Measurements from ENCODE around the gene DOK6. TPM values are rescaled to one million over a fixed set of nuclear protein-coding genes. Genes with fewer than 3 reads are reported as not detected.

DOK6 gene
- total and polyA plus RNA-seq, 2 donors (not counting 1 experiment from before 2014, with no cell fraction given): not detected

GRCh38 chr18:69777248-69777647, 376.6 kb downstream of the DOK6 start:
- Histone ChIP-seq H3K79me2 (ENCODE audit: control insufficient read depth, insufficient read depth, low read length) (no peaks in the 10 kb centered on the region), H3K4me2 (replicated peaks; ENCODE audit: low read depth, low read length, poor library complexity, severe bottlenecking) (no peak overlapping the region), H3K27me3 (replicated peaks in 1 of 4; ENCODE audit: control extremely low read depth in 1 of 4, control insufficient read depth in 3 of 4, insufficient read depth in 4 of 4, low read length in 3 of 4) (no peaks in the 10 kb centered on the region), H3K36me3 (replicated peaks in 1 of 2; ENCODE audit: control extremely low read depth in 1 of 2, control insufficient read depth in 1 of 2, extremely low read depth in 1 of 2, insufficient read depth in 2 of 2, low read length in 1 of 2) (no peaks in the 10 kb centered on the region), H4K20me1 (ENCODE audit: control insufficient read depth, insufficient read depth, low read length, poor library complexity, severe bottlenecking) (no peaks in the 10 kb centered on the region), H3K9ac (ENCODE audit: low read length) (no peak overlapping the region), H2AFZ (ENCODE audit: insufficient read depth, low read depth, low read length, poor library complexity, severe bottlenecking) (no peak overlapping the region), H3K27ac (ENCODE audit: low read length in 2 of 2) (no peak overlapping the region), H3K9me3 (ENCODE audit: control extremely low read depth in 1 of 3, control insufficient read depth in 2 of 3, insufficient read depth in 1 of 3, low read length in 2 of 3) (no peaks in the 10 kb centered on the region), H3K4me3 (ENCODE audit: control extremely low read depth in 1 of 5, extremely low read depth in 1 of 5, insufficient read depth in 1 of 5, low read depth in 2 of 5, low read length in 4 of 5) (no peak overlapping the region), H3K4me1 (ENCODE audit: control insufficient read depth in 2 of 2, insufficient read depth in 2 of 2, low read length in 2 of 2) (no peaks in the 10 kb centered on the region)
- Mint-ChIP-seq H3K27me3 (no peaks in the 10 kb centered on the region), H3K27ac (no peak overlapping the region), H3K9me3 (ENCODE audit: insufficient read depth) (no peaks in the 10 kb centered on the region), H3K4me3 (no peak overlapping the region), H3K4me1 (no peaks in the 10 kb centered on the region)
- TF ChIP-seq, protein P1, sequence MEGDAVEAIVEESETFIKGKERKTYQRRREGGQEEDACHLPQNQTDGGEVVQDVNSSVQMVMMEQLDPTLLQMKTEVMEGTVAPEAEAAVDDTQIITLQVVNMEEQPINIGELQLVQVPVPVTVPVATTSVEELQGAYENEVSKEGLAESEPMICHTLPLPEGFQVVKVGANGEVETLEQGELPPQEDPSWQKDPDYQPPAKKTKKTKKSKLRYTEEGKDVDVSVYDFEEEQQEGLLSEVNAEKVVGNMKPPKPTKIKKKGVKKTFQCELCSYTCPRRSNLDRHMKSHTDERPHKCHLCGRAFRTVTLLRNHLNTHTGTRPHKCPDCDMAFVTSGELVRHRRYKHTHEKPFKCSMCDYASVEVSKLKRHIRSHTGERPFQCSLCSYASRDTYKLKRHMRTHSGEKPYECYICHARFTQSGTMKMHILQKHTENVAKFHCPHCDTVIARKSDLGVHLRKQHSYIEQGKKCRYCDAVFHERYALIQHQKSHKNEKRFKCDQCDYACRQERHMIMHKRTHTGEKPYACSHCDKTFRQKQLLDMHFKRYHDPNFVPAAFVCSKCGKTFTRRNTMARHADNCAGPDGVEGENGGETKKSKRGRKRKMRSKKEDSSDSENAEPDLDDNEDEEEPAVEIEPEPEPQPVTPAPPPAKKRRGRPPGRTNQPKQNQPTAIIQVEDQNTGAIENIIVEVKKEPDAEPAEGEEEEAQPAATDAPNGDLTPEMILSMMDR (IDR thresholded peaks at IDR 0.05): no peak
- no peak for TF ChIP-seq EZH2 (IDR thresholded peaks at IDR 0.05; ENCODE audit: borderline replicate concordance, insufficient read depth, low read depth, low read length, poor library complexity, severe bottlenecking)
- no peak for DNase-seq
- intact Hi-C loops (cut with micrococcal nuclease): no loop called here
- CTCF ChIA-PET: no interaction called here
- POLR2A ChIA-PET: no interaction called here
- no peak for ATAC-seq (ENCODE audit: low read depth)

DNA sequence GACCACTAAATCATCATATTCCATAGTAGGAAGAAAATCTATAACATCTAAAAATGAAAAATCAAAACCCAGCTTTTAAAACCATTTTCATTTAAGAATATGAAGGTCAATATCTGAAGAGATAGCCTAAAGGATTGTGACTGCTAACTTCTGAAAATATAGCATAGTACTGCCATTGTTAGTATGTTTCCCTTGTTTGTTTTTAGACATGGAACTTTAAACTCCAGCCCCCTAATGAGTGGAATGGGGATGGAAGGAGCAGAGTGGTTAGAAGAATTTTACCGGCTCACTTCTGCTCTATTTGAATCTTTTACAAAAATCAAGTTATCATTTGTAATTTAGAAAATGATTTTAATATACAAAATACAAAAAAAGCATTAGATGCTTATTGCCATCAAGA, 378.0 kb downstream of the DOK6 start:
- Histone ChIP-seq H3K27ac (ENCODE audit: low read length in 2 of 2) (no peak overlapping the region), H3K4me1 (ENCODE audit: control insufficient read depth in 2 of 2, insufficient read depth in 2 of 2, low read length in 2 of 2) (no peaks in the 10 kb centered on the region), H3K9me3 (ENCODE audit: control extremely low read depth in 1 of 3, control insufficient read depth in 2 of 3, insufficient read depth in 1 of 3, low read length in 2 of 3) (no peaks in the 10 kb centered on the region), H3K4me2 (replicated peaks; ENCODE audit: low read depth, low read length, poor library complexity, severe bottlenecking) (no peak overlapping the region), H3K4me3 (ENCODE audit: control extremely low read depth in 1 of 5, extremely low read depth in 1 of 5, insufficient read depth in 1 of 5, low read depth in 2 of 5, low read length in 4 of 5) (no peak overlapping the region), H4K20me1 (ENCODE audit: control insufficient read depth, insufficient read depth, low read length, poor library complexity, severe bottlenecking) (no peaks in the 10 kb centered on the region), H3K27me3 (replicated peaks in 1 of 4; ENCODE audit: control extremely low read depth in 1 of 4, control insufficient read depth in 3 of 4, insufficient read depth in 4 of 4, low read length in 3 of 4) (no peaks in the 10 kb centered on the region), H3K79me2 (ENCODE audit: control insufficient read depth, insufficient read depth, low read length) (no peaks in the 10 kb centered on the region), H2AFZ (ENCODE audit: insufficient read depth, low read depth, low read length, poor library complexity, severe bottlenecking) (no peak overlapping the region), H3K9ac (ENCODE audit: low read length) (no peak overlapping the region), H3K36me3 (replicated peaks in 1 of 2; ENCODE audit: control extremely low read depth in 1 of 2, control insufficient read depth in 1 of 2, extremely low read depth in 1 of 2, insufficient read depth in 2 of 2, low read length in 1 of 2) (no peaks in the 10 kb centered on the region)
- DNase-seq (no peak), ATAC-seq (ENCODE audit: low read depth) (no peak)
- Mint-ChIP-seq H3K4me3 (no peak overlapping the region), H3K4me1 (no peaks in the 10 kb centered on the region), H3K27ac (no peak overlapping the region), H3K27me3 (no peaks in the 10 kb centered on the region), H3K9me3 (ENCODE audit: insufficient read depth) (no peaks in the 10 kb centered on the region)
- intact Hi-C loops (cut with micrococcal nuclease): no loop called here
- ChIA-PET CTCF (no interaction called here), POLR2A (no interaction called here)
- TF ChIP-seq EZH2 (IDR thresholded peaks at IDR 0.05; ENCODE audit: borderline replicate concordance, insufficient read depth, low read depth, low read length, poor library complexity, severe bottlenecking): no peak
- TF ChIP-seq, protein P1 (IDR thresholded peaks at IDR 0.05): no peak
- no CpG with 5 or more reads among the region's 1 CpG for WGBS (ENCODE audit: insufficient coverage)

Data from B cell (primary cell).